ENCODE data around the gene TMEM120A.

Gene TMEM120A

GRCh38 chr7:75969182-75969581, 25.2 kb downstream of the TMEM120A start:
- TF ChIP-seq, protein P1, sequence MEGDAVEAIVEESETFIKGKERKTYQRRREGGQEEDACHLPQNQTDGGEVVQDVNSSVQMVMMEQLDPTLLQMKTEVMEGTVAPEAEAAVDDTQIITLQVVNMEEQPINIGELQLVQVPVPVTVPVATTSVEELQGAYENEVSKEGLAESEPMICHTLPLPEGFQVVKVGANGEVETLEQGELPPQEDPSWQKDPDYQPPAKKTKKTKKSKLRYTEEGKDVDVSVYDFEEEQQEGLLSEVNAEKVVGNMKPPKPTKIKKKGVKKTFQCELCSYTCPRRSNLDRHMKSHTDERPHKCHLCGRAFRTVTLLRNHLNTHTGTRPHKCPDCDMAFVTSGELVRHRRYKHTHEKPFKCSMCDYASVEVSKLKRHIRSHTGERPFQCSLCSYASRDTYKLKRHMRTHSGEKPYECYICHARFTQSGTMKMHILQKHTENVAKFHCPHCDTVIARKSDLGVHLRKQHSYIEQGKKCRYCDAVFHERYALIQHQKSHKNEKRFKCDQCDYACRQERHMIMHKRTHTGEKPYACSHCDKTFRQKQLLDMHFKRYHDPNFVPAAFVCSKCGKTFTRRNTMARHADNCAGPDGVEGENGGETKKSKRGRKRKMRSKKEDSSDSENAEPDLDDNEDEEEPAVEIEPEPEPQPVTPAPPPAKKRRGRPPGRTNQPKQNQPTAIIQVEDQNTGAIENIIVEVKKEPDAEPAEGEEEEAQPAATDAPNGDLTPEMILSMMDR (IDR thresholded peaks at IDR 0.05; ENCODE audit: low read depth, low read length, missing control alignments) = no peak
- DNase-seq (ENCODE audit: extremely low read depth, low read depth) = no peak
- H3K4me3 ChIP-seq (replicated peaks; ENCODE audit: low read depth, low read length) = no peak overlapping the region

- TF ChIP-seq, protein P1 (IDR thresholded peaks at IDR 0.05; ENCODE audit: low read depth, low read length, missing control alignments) = no peak
- DNase-seq (ENCODE audit: extremely low read depth, low read depth) = no peak
- H3K4me3 ChIP-seq (replicated peaks; ENCODE audit: low read depth, low read length) = no peak overlapping the region
Observed at GRCh38 chr7:75968561-75969001, 25.8 kb downstream of the TMEM120A start.

GRCh38 chr7:75968012-75968411, 26.4 kb downstream of the TMEM120A start:
- H3K4me3 ChIP-seq (replicated peaks; ENCODE audit: low read depth, low read length) = no peak overlapping the region
- TF ChIP-seq, protein P1 (IDR thresholded peaks at IDR 0.05; ENCODE audit: low read depth, low read length, missing control alignments) = no peak
- no peak for DNase-seq (ENCODE audit: extremely low read depth, low read depth)

- no peak overlapping the region for H3K4me3 ChIP-seq (replicated peaks; ENCODE audit: low read depth, low read length)
- TF ChIP-seq, protein P1 (IDR thresholded peaks at IDR 0.05; ENCODE audit: low read depth, low read length, missing control alignments) = no peak
- no peak for DNase-seq (ENCODE audit: extremely low read depth, low read depth)
Observed at GRCh38 chr7:75967487-75967997, 26.9 kb downstream of the TMEM120A start.

DNA sequence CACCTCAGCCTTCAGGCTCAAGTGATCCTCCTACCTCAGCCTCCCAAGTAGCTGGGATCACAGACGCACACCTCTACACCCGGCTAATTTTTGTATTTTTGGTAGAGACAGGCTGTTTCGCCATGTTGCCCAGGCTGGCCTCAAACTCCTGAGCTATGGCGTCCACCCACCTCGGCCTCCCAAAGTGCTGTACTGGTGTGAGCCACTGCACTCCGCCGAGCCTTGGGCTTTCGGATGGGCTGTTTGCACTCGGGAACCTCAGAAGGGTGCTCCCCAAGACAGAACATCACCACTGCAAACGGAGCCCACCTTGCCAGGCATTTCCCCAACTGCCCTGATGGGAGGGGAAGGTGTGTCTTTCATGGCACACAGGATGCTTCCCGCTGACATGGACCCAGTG, 27.3 kb downstream of the TMEM120A start:
- no peak for DNase-seq (ENCODE audit: extremely low read depth, low read depth)
- TF ChIP-seq, protein P1 (IDR thresholded peaks at IDR 0.05; ENCODE audit: low read depth, low read length, missing control alignments) = no peak
- H3K4me3 ChIP-seq (replicated peaks; ENCODE audit: low read depth, low read length) = no peak overlapping the region

GRCh38 chr7:75966190-75966961, 28.0 kb downstream of the TMEM120A start:
- TF ChIP-seq, protein P1 (IDR thresholded peaks at IDR 0.05; ENCODE audit: low read depth, low read length, missing control alignments) = no peak
- H3K4me3 ChIP-seq (replicated peaks; ENCODE audit: low read depth, low read length) = no peak overlapping the region
- no peak for DNase-seq (ENCODE audit: extremely low read depth, low read depth)
